C1 segment of cervical spinal cord (tissue), 14 donors: ENCODE measurements around the gene SYN1.

Experiments
- DNase-seq, 14 donors: peaks; one replicate each; lab custom pipeline; 2025; lab: John Stamatoyannopoulos, UW

SYN1 gene

GRCh38 chrX:47530049-47530448, 89.6 kb downstream of the SYN1 start:
- no peak for DNase-seq

GRCh38 chrX:47529548-47529947, 90.1 kb downstream of the SYN1 start:
- no peak for DNase-seq

GRCh38 chrX:47523713-47524166, 95.9 kb downstream of the SYN1 start:
- no peak for DNase-seq

- peak in 13 of 14 donors; percentile 7 to 83 (median 45) for DNase-seq
Measured at GRCh38 chrX:47523297-47523696, 96.4 kb downstream of the SYN1 start.
